ENCODE measurements around the gene SRRD. TPM values are rescaled to one million over a fixed set of nuclear protein-coding genes. Genes with fewer than 3 reads are reported as not detected.
A peak's percentile ranks its signal among the peaks of the same experiment; 100 is the strongest.

The SRRD gene
- total and polyA plus RNA-seq, 8 donors: 4.0 to 64.2 (median 10.0) TPM

DNA sequence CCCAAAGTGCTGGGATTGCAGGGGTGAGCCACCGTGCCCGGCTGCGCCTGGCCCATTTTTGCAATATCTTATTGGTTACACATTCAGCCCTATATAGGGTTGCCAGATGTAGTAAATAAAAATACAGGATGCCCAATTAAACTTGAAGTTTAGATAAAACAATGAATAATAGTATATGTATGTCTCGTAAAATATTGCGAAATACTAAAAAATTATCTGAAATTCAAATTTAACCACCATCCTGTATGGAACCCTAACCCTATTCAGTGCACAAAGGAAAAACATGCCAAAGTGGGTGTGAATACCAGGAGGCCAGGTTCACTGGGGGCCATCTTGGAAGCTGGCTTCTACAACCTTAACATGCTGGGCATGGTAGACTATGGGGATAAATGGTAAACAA is 33.8 kb downstream of the SRRD start:
- intact Hi-C loops (cut with DNase I; ENCODE audit: low total_unique reads): no loop called here
- Histone ChIP-seq H3K4me3 (no peak overlapping the region), H3K9me3 (no peaks in the 10 kb centered on the region), H3K27ac (no peak overlapping the region), H3K27me3 (no peaks in the 10 kb centered on the region), H3K36me3 (no peaks in the 10 kb centered on the region), H3K4me1 (peaks cover 7 to 17% (median 12%) of the 10 kb centered on the region in 4 donors)
- 92 to 98% (median 95%) methylated on average over 5 of the region's 5 CpGs for WGBS, 5 donors
- DNase-seq: no peak
- TF ChIP-seq EP300 (IDR thresholded peaks at IDR 0.05) (no peak), POLR2AphosphoS5 (IDR thresholded peaks at IDR 0.05) (no peak), POLR2A (IDR thresholded peaks at IDR 0.05) (no peak)
- TF ChIP-seq, protein P1, sequence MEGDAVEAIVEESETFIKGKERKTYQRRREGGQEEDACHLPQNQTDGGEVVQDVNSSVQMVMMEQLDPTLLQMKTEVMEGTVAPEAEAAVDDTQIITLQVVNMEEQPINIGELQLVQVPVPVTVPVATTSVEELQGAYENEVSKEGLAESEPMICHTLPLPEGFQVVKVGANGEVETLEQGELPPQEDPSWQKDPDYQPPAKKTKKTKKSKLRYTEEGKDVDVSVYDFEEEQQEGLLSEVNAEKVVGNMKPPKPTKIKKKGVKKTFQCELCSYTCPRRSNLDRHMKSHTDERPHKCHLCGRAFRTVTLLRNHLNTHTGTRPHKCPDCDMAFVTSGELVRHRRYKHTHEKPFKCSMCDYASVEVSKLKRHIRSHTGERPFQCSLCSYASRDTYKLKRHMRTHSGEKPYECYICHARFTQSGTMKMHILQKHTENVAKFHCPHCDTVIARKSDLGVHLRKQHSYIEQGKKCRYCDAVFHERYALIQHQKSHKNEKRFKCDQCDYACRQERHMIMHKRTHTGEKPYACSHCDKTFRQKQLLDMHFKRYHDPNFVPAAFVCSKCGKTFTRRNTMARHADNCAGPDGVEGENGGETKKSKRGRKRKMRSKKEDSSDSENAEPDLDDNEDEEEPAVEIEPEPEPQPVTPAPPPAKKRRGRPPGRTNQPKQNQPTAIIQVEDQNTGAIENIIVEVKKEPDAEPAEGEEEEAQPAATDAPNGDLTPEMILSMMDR (IDR thresholded peaks at IDR 0.05): no peak

DNA sequence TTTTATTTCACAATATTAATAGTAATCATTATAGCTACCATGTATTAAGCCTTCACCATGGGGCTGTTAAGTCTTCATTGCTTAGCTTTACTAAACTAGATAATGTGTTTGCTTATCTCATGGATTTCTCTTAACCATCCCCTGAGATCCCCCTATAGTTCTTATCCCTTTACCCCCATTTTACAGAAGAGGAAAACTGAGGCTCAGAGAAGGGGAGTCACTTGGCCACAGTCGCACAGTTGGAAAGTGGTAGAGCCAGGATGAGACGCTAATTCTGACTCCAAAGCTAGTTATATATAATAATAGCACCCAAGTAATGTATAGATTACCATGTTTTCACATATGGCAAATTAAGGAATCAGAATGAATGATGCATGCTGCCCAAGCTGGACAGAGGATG is 38.3 kb downstream of the SRRD start:
- DNase-seq: no peak
- no peak overlapping the region for H3K4me3 ChIP-seq
- intact Hi-C loops (cut with DNase I; ENCODE audit: low total_unique reads): no loop called here
- 92 to 98% (median 96%) methylated on average over 2 of the region's 2 CpGs for WGBS, 5 donors
- TF ChIP-seq, protein P1 (IDR thresholded peaks at IDR 0.05): no peak
- TF ChIP-seq POLR2A (IDR thresholded peaks at IDR 0.05) (no peak), POLR2AphosphoS5 (IDR thresholded peaks at IDR 0.05) (no peak), EP300 (IDR thresholded peaks at IDR 0.05) (no peak)
- no peaks in the 10 kb centered on the region for H3K9me3 ChIP-seq
- H3K4me1 ChIP-seq: no peaks in the 10 kb centered on the region
- peaks cover 3 to 27% (median 24%) of the 10 kb centered on the region in 4 donors for H3K36me3 ChIP-seq
- H3K27me3 ChIP-seq: no peaks in the 10 kb centered on the region
- no peak overlapping the region for H3K27ac ChIP-seq

DNA sequence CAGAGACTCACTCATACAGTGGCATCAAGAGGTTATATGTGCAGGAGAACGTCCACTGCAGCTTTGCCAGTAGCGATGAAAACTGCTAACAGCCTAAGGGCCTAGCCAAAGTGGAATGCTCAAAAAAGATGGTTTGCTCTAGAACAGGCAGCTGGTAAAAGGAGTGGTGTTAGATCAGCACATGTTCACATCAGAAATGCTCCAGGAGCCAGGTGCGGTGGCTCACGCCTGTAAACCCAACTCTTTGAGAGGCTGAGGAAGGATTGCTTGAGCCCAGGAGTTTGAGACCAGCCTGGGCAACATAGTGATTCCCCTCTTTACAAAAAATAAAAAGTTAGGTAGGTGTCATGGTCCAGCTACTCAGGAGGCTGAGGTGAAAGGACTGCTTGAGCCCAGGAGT is 38.9 kb downstream of the SRRD start:
- H3K9me3 ChIP-seq: no peaks in the 10 kb centered on the region
- H3K27me3 ChIP-seq: no peaks in the 10 kb centered on the region
- DNase-seq: no peak
- H3K36me3 ChIP-seq: peaks cover 4 to 33% (median 30%) of the 10 kb centered on the region in 4 donors
- H3K27ac ChIP-seq: no peak overlapping the region
- H3K4me1 ChIP-seq: no peaks in the 10 kb centered on the region
- TF ChIP-seq POLR2A (IDR thresholded peaks at IDR 0.05): no peak
- no peak for TF ChIP-seq EP300 (IDR thresholded peaks at IDR 0.05)
- TF ChIP-seq, protein P1 (IDR thresholded peaks at IDR 0.05): no peak
- no peak for TF ChIP-seq POLR2AphosphoS5 (IDR thresholded peaks at IDR 0.05)
- intact Hi-C loops (cut with DNase I; ENCODE audit: low total_unique reads): no loop called here
- 90 to 97% (median 94%) methylated on average over 4 of the region's 4 CpGs for WGBS, 5 donors
- H3K4me3 ChIP-seq: no peak overlapping the region

DNA sequence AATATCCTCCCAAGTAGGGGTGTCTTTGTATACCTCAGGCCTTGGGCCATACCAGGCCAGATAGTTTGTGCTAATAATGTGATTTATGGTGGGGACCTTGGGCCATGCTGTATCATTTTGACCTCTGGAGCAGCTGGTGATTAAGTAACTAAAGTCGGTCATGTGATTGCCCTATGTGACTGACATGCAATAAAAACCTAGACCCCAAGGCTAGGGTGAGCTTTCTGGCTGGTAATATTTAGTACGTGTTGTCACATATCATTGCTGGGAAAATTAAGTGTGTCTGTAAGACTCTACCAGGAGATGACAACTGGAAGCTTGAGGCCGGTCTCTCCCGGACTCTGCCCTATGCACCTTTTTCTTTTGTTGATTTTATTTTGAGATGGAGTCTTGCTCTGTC is 41.2 kb downstream of the SRRD start:
- no peaks in the 10 kb centered on the region for H3K9me3 ChIP-seq
- peaks cover 10 to 52% (median 44%) of the 10 kb centered on the region in 4 donors for H3K36me3 ChIP-seq
- H3K4me1 ChIP-seq: no peaks in the 10 kb centered on the region
- peak in 1 of 2 donors; percentile 32 for DNase-seq
- WGBS, 5 donors: 65 to 85% (median 83%) methylated on average over 4 of the region's 4 CpGs
- intact Hi-C loops (cut with DNase I; ENCODE audit: low total_unique reads): no loop called here
- no peak overlapping the region for H3K27ac ChIP-seq
- H3K4me3 ChIP-seq: no peak overlapping the region
- TF ChIP-seq EP300 (IDR thresholded peaks at IDR 0.05): no peak
- TF ChIP-seq POLR2AphosphoS5 (IDR thresholded peaks at IDR 0.05): no peak
- TF ChIP-seq POLR2A (IDR thresholded peaks at IDR 0.05): no peak
- TF ChIP-seq, protein P1 (IDR thresholded peaks at IDR 0.05): no peak
- H3K27me3 ChIP-seq: no peaks in the 10 kb centered on the region

All from stomach (tissue), 9 donors.